Right cardiac atrium (tissue), 5 donors: ENCODE measurements around the gene NOTO. TPM values are rescaled to one million over a fixed set of nuclear protein-coding genes. Genes with fewer than 3 reads are reported as not detected.
A peak's percentile ranks its signal among the peaks of the same experiment; 100 is the strongest.

Experiments used
- ATAC-seq, 2 donors: fragments of 200-7000 bp; cut with Tn5 transposase; one replicate each; pipeline versions ENCODE4 v1.8.0 to v1.9.1; 2020; ENCODE audit warnings: moderate library complexity in 2 of 2, mild to moderate bottlenecking in 1 of 2
- DNase-seq, 3 donors: peaks; one replicate each; pipeline ENCODE4 v3.0.0-alpha.2; 2020
- H3K27ac ChIP-seq: one replicate; pipeline ENCODE4 v1.5.1; 2013; ENCODE audit warnings: mild to moderate bottlenecking, low read length, control low read depth, moderate library complexity
- H3K27me3 ChIP-seq: one replicate; pipeline ENCODE4 v1.6.1; 2013; ENCODE audit not compliant: control insufficient read depth, insufficient read depth
- H3K4me1 ChIP-seq: one replicate; pipeline ENCODE4 v1.6.1; 2013; ENCODE audit warnings: low read length; ENCODE audit not compliant: control insufficient read depth, insufficient read depth
- H3K4me3 ChIP-seq: one replicate; pipeline ENCODE4 v1.5.1; 2013; ENCODE audit warnings: low read length, control low read depth
- H3K9me3 ChIP-seq: one replicate; pipeline ENCODE4 v1.6.1; 2013; ENCODE audit warnings: low read length; ENCODE audit not compliant: control insufficient read depth
- WGBS: extraction: QIAGEN DNeasy Blood & Tissue Kit; methylation state at CpG from one replicate; pipeline ENCODE4 v1.1.7; 2013; 5-methylcytosine and 5-hydroxymethylcytosine counted together
- intact Hi-C, 4 donors: fragments of 100-400 bp; cut with DNase I; formaldehyde crosslinking; loops; one replicate each; pipeline versions ENCODE4 v1.11.0 to v1.14.0; 2022 to 2023
- polyA plus RNA-seq: library from polyadenylated mRNA; stranded (reverse); fragments of 200-250 nt; gene quantifications from one replicate; pipeline ENCODE4 v1.2.3, GENCODE V29; 2013
- total RNA-seq, 4 donors: library from RNA; stranded (reverse); fragmentation: NEBNext Ultra II Directional; extraction: Animal tissue kit (Norgen Biotek cat#: 25700); gene quantifications; one replicate each; pipeline ENCODE4 v1.2.1, GENCODE V29; 2021
- donor health status: healthy with polysubstance abuse.
- donor health status: DM: no; HTN: yes; CAD: no.
- donor health status: DM: no; HTN: no; CAD: no.
- donor health status: DM: no; HTN: yes; CAD: no; lungs with severe emphysema.
- donor health status: DM: yes; HTN: yes; CAD: no.

Gene NOTO
- total and polyA plus RNA-seq, 5 donors: not detected

- peak in 1 of 2 donors; percentile 48 for ATAC-seq
- H3K9me3 ChIP-seq: no peaks in the 10 kb centered on the region
- H3K27ac ChIP-seq: no peak overlapping the region
- H3K4me3 ChIP-seq: peak overlapping the region; percentile 43
- H3K4me1 ChIP-seq: no peaks in the 10 kb centered on the region
- 3% methylated on average over 44 of the region's 44 CpGs for WGBS
- no peak for DNase-seq
- no peaks in the 10 kb centered on the region for H3K27me3 ChIP-seq
- intact Hi-C loops: no loop called here
Observed at GRCh38 chr2:73203055-73203681, 794 bp downstream of the NOTO start.

- no peak for DNase-seq
- H3K4me3 ChIP-seq: no peak overlapping the region
- H3K4me1 ChIP-seq: no peaks in the 10 kb centered on the region
- H3K27ac ChIP-seq: no peak overlapping the region
- no peaks in the 10 kb centered on the region for H3K9me3 ChIP-seq
- intact Hi-C loops: no loop called here
- WGBS: 86% methylated on average over 6 of the region's 6 CpGs
- H3K27me3 ChIP-seq: no peaks in the 10 kb centered on the region
- ATAC-seq: no peak
Observed at GRCh38 chr2:73205611-73206010, 3.2 kb downstream of the NOTO start.

- Histone ChIP-seq H3K27me3 (no peaks in the 10 kb centered on the region), H3K27ac (no peak overlapping the region), H3K4me1 (no peaks in the 10 kb centered on the region), H3K9me3 (no peaks in the 10 kb centered on the region), H3K4me3 (no peak overlapping the region)
- intact Hi-C loops: no loop called here
- no peak for DNase-seq
- WGBS: 67% methylated on average over 3 of the region's 3 CpGs
- ATAC-seq: no peak
Observed at GRCh38 chr2:73208258-73208657, 5.9 kb downstream of the NOTO start.

- intact Hi-C loops: no loop called here
Observed at GRCh38 chr2:73210019-73210418, 7.6 kb downstream of the NOTO start.

GRCh38 chr2:73210696-73211095 lies 8.3 kb downstream of the NOTO start:
- Histone ChIP-seq H3K9me3 (no peaks in the 10 kb centered on the region), H3K27ac (no peak overlapping the region), H3K4me3 (no peak overlapping the region), H3K4me1 (no peaks in the 10 kb centered on the region), H3K27me3 (no peaks in the 10 kb centered on the region)
- intact Hi-C loops: no loop called here
- ATAC-seq (no peak), DNase-seq (no peak)
- 84% methylated on average over 6 of the region's 6 CpGs for WGBS

More at GRCh38 chr2:73210019-73210418, 7.6 kb downstream of the NOTO start:
- WGBS: 81% methylated on average over 4 of the region's 4 CpGs
- Histone ChIP-seq H3K4me3 (no peak overlapping the region), H3K9me3 (no peaks in the 10 kb centered on the region), H3K27ac (no peak overlapping the region), H3K27me3 (no peaks in the 10 kb centered on the region), H3K4me1 (no peaks in the 10 kb centered on the region)
- ATAC-seq (no peak), DNase-seq (no peak)

GRCh38 chr2:73212098-73212447 lies 9.7 kb downstream of the NOTO start:
- Histone ChIP-seq H3K4me3 (no peak overlapping the region), H3K9me3 (no peaks in the 10 kb centered on the region), H3K27ac (no peak overlapping the region), H3K4me1 (no peaks in the 10 kb centered on the region), H3K27me3 (no peaks in the 10 kb centered on the region)
- no peak for DNase-seq
- intact Hi-C loops: no loop called here
- 62% methylated on average over 7 of the region's 7 CpGs for WGBS
- no peak for ATAC-seq

- Histone ChIP-seq H3K27me3 (no peaks in the 10 kb centered on the region), H3K4me1 (no peaks in the 10 kb centered on the region), H3K4me3 (no peak overlapping the region), H3K9me3 (no peaks in the 10 kb centered on the region), H3K27ac (no peak overlapping the region)
- WGBS: 55% methylated on average over 20 of the region's 20 CpGs
- ATAC-seq (peak; percentile 77 to 78), DNase-seq (peak; percentile 68 to 88 (median 86))
- intact Hi-C loops: no loop called here
Observed at GRCh38 chr2:73212448-73213176, 10.2 kb downstream of the NOTO start.

- intact Hi-C loops: no loop called here
- peak within 1 kb of the TSS; percentile 50 for H3K27ac ChIP-seq
- ATAC-seq: peak; percentile 95 to 96
- peak; percentile 90 to 95 (median 95) for DNase-seq
- WGBS: under 1% methylated on average over 64 of the region's 64 CpGs
- peak within 1 kb of the TSS; percentile 83 for H3K4me3 ChIP-seq
- H3K9me3 ChIP-seq: no peaks in the 10 kb centered on the region
- no peaks in the 10 kb centered on the region for H3K27me3 ChIP-seq
- H3K4me1 ChIP-seq: no peaks in the 10 kb centered on the region
Observed at GRCh38 chr2:73214120-73215035, 12.0 kb downstream of the NOTO start, which contains the start of gene SMYD5. Gene SMYD5, plus strand, starts transcription at chr2:73214245. Its CDS starts 22 bp downstream, at chr2:73214267.

- H3K4me3 ChIP-seq: no peak overlapping the region
- H3K27ac ChIP-seq: no peak overlapping the region
- no peak for DNase-seq
Observed at GRCh38 chr2:73215254-73215653, 12.9 kb downstream of the NOTO start.

GRCh38 chr2:73217160-73217559 lies 14.8 kb downstream of the NOTO start:
- intact Hi-C loops: no loop called here
- no peaks in the 10 kb centered on the region for H3K4me1 ChIP-seq
- H3K27ac ChIP-seq: no peak overlapping the region
- ATAC-seq: no peak
- WGBS: 95% methylated on average over 5 of the region's 5 CpGs
- no peak for DNase-seq
- no peaks in the 10 kb centered on the region for H3K27me3 ChIP-seq
- no peak overlapping the region for H3K4me3 ChIP-seq
- H3K9me3 ChIP-seq: no peaks in the 10 kb centered on the region

More at GRCh38 chr2:73215254-73215653, 12.9 kb downstream of the NOTO start:
- H3K9me3 ChIP-seq: no peaks in the 10 kb centered on the region
- H3K27me3 ChIP-seq: no peaks in the 10 kb centered on the region
- intact Hi-C loops: no loop called here
- ATAC-seq: no peak
- WGBS: 75% methylated on average over 4 of the region's 4 CpGs
- no peaks in the 10 kb centered on the region for H3K4me1 ChIP-seq

GRCh38 chr2:73217826-73218225 lies 15.5 kb downstream of the NOTO start:
- intact Hi-C loops: no loop called here
- no peak for ATAC-seq
- Histone ChIP-seq H3K27me3 (no peaks in the 10 kb centered on the region), H3K9me3 (no peaks in the 10 kb centered on the region), H3K4me1 (no peaks in the 10 kb centered on the region), H3K27ac (no peak overlapping the region), H3K4me3 (no peak overlapping the region)
- WGBS: 85% methylated on average over 2 of the region's 2 CpGs
- DNase-seq: no peak
